ENCODE results near the gene NTRK1.
A peak's percentile ranks its signal among the peaks of the same experiment; 100 is the strongest.

The NTRK1 gene

GRCh38 chr1:156852418-156852874 is 8.2 kb upstream of the NTRK1 start:
- no peaks in the 10 kb centered on the region for H3K36me3 ChIP-seq (ENCODE audit: control insufficient read depth in 2 of 2, insufficient read depth in 1 of 2, low read length in 2 of 2)
- no peak overlapping the region for H3K4me3 ChIP-seq (ENCODE audit: low read depth, low read length)
- no peak overlapping the region for H3K27ac ChIP-seq (ENCODE audit: extremely low read depth, low read depth, low read length)
- TF ChIP-seq GLIS1 (tag by site-specific recombination; IDR thresholded peaks at IDR 0.05) (peak; percentile 96), ZFHX2 (tag by site-specific recombination; conservative IDR thresholded peaks at IDR 0.05) (peak; percentile 65), EGR2 (tag by site-specific recombination; IDR thresholded peaks at IDR 0.05; ENCODE audit: low read depth) (peak; percentile 67), SP7 (tag by site-specific recombination; IDR thresholded peaks at IDR 0.05) (0 out of 2 replicates have a peak, but pooled peaks have one; percentile 16), ZNF2 (tag by site-specific recombination; IDR thresholded peaks at IDR 0.05) (no peak), ZNF707 (tag by site-specific recombination; IDR thresholded peaks at IDR 0.05) (no peak), GLIS2 (tag by site-specific recombination; IDR thresholded peaks at IDR 0.05) (0 out of 2 replicates have a peak, but pooled peaks have one; percentile 14), KLF1 (tag by site-specific recombination; IDR thresholded peaks at IDR 0.05) (peak; percentile 62), KLF17 (tag by site-specific recombination; IDR thresholded peaks at IDR 0.05) (peak; percentile 83), SETDB1 (IDR thresholded peaks at IDR 0.05; ENCODE audit: insufficient read length, low read length) (no peak), WT1 (tag by site-specific recombination; IDR thresholded peaks at IDR 0.05) (peak; percentile 58; the same call in 1 of the 2 replicates), YY2 (tag by site-specific recombination; IDR thresholded peaks at IDR 0.05) (no peak)
- H3K9me3 ChIP-seq (ENCODE audit: control insufficient read depth, insufficient read depth, low read depth, low read length), result no peaks in the 10 kb centered on the region
- CTCF ChIA-PET, result interaction anchor here (0.6 to 3.4 kb wide), 2 partner anchors 14 to 40 kb away, joined by 4 to 19 read pairs; no protein-coding TSS in a partner anchor
- POLR2A ChIA-PET, result interaction anchor here (0.6 kb wide), 1 partner anchor 80 kb away, joined by 3 read pairs; no protein-coding TSS in a partner anchor
- no peaks in the 10 kb centered on the region for H3K4me1 ChIP-seq (ENCODE audit: control insufficient read depth, insufficient read depth, low read length)

- Histone ChIP-seq H3K9me3 (ENCODE audit: control insufficient read depth, insufficient read depth, low read depth, low read length) (no peaks in the 10 kb centered on the region), H3K36me3 (ENCODE audit: control insufficient read depth in 2 of 2, insufficient read depth in 1 of 2, low read length in 2 of 2) (no peaks in the 10 kb centered on the region), H3K27ac (ENCODE audit: extremely low read depth, low read depth, low read length) (no peak overlapping the region), H3K4me1 (ENCODE audit: control insufficient read depth, insufficient read depth, low read length) (no peaks in the 10 kb centered on the region), H3K4me3 (ENCODE audit: low read depth, low read length) (no peak overlapping the region)
- ChIA-PET POLR2A (no interaction called here), CTCF (interaction anchor here (1.1 to 3.4 kb wide), 2 partner anchors 15 to 164 kb away, joined by 3 to 19 read pairs; no protein-coding TSS in a partner anchor)
- TF ChIP-seq ZIC2 (tag by site-specific recombination; IDR thresholded peaks at IDR 0.05), result no peak
- no peak for TF ChIP-seq ZNF473 (tag by site-specific recombination; IDR thresholded peaks at IDR 0.05)
These were observed 6.9 kb upstream of the NTRK1 start for GRCh38 chr1:156853761-156854160.

- Histone ChIP-seq H3K4me1 (ENCODE audit: control insufficient read depth, insufficient read depth, low read length) (no peaks in the 10 kb centered on the region), H3K36me3 (ENCODE audit: control insufficient read depth in 2 of 2, insufficient read depth in 1 of 2, low read length in 2 of 2) (no peaks in the 10 kb centered on the region), H3K27ac (ENCODE audit: extremely low read depth, low read depth, low read length) (no peak overlapping the region), H3K4me3 (ENCODE audit: low read depth, low read length) (no peak overlapping the region), H3K9me3 (ENCODE audit: control insufficient read depth, insufficient read depth, low read depth, low read length) (no peaks in the 10 kb centered on the region)
- ChIA-PET CTCF (interaction anchor here (0.7 to 3.4 kb wide), 3 partner anchors 16 to 195 kb away, joined by 3 to 19 read pairs (median 4); no protein-coding TSS in a partner anchor), POLR2A (interaction anchor here (0.6 kb wide), 1 partner anchor 127 kb away, joined by 3 read pairs; the partner anchor contains the start of gene METTL25B)
- TF ChIP-seq ZNF701 (tag by site-specific recombination; IDR thresholded peaks at IDR 0.05), result no peak
- no peak for TF ChIP-seq ZBTB49 (tag by site-specific recombination; IDR thresholded peaks at IDR 0.05; ENCODE audit: low read depth)
- 0 out of 2 replicates have a peak, but pooled peaks have one; percentile 15 for TF ChIP-seq CTCF (tag by site-specific recombination; IDR thresholded peaks at IDR 0.05)
- TF ChIP-seq PRDM4 (tag by site-specific recombination; IDR thresholded peaks at IDR 0.05), result no peak
- no peak for TF ChIP-seq ZNF184 (tag by site-specific recombination; IDR thresholded peaks at IDR 0.05)
- TF ChIP-seq ZNF670 (tag by site-specific recombination; IDR thresholded peaks at IDR 0.05; ENCODE audit: low read depth), result no peak
- TF ChIP-seq ZFP37 (tag by site-specific recombination; IDR thresholded peaks at IDR 0.05), result no peak
- TF ChIP-seq ZNF37A (tag by site-specific recombination; IDR thresholded peaks at IDR 0.05), result no peak
- TF ChIP-seq GLIS1 (tag by site-specific recombination; IDR thresholded peaks at IDR 0.05), result 0 out of 2 replicates have a peak, but pooled peaks have one; percentile 25
- TF ChIP-seq ZIC2 (tag by site-specific recombination; IDR thresholded peaks at IDR 0.05), result peak; percentile 41
These were observed 6.0 kb upstream of the NTRK1 start for GRCh38 chr1:156854634-156855033.

Data from HEK293 (cell line).